Measurements from ENCODE around the gene SPDYE11.
"Not testable (repeated sequence)": the region's sequence is repeated elsewhere in the genome, so short reads cannot be mapped to it uniquely, and the experiment has no call there.

The SPDYE11 gene, protein sequence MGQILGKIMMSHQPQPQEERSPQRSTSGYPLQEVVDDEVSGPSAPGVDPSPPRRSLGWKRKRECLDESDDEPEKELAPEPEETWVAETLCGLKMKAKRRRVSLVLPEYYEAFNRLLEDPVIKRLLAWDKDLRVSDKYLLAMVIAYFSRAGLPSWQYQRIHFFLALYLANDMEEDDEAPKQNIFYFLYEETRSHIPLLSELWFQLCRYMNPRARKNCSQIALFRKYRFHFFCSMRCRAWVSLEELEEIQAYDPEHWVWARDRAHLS

GRCh38 chr7:73057811-73058210 lies at the start of gene SPDYE11:
TSS of gene SPDYE11 (minus strand) at chr7:73057911. CDS start at chr7:73056111, 1,800 bp downstream.
- H3K4me3 ChIP-seq (ENCODE audit: low read length); DNase-seq (ENCODE audit: low read depth): not testable (repeated sequence)

DNA sequence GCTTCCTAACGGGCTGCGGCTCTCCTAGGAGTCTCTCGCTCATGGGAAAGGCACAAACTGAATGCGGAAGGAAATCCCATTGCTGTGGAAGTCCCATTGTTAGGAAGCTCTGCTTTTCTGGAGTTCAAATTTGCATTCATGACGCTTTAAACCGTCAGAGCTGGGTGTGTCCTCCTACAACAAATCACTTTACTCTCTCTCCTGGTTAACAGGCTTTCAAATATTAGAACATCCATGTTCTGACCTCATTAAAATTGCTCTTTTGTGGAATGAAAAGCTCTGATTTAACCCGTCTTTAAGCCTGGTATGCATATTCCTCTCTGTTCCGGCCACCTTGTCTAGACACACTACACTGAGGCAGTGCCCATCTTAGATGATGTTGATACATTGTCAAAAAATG lies 28.2 kb upstream of the SPDYE11 start, which contains the start of gene SPDYE9:
SPDYE9 (minus strand) TSS at position 101 of the 400 bp plus-strand sequence. CDS start 1,800 bp downstream, outside the sequence.
- not testable (repeated sequence) for H3K4me3 ChIP-seq (ENCODE audit: low read length); DNase-seq (ENCODE audit: low read depth)

DNA sequence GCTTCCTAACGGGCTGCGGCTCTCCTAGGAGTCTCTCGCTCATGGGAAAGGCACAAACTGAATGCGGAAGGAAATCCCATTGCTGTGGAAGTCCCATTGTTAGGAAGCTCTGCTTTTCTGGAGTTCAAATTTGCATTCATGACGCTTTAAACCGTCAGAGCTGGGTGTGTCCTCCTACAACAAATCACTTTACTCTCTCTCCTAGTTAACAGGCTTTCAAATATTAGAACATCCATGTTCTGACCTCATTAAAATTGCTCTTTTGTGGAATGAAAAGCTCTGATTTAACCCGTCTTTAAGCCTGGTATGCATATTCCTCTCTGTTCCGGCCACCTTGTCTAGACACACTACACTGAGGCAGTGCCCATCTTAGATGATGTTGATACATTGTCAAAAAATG lies 28.0 kb downstream of the SPDYE11 start, which contains the start of gene SPDYE8:
SPDYE8 (minus strand) TSS at position 101 of the 400 bp plus-strand sequence. CDS start 1,800 bp downstream, outside the sequence.
- not testable (repeated sequence) for DNase-seq (ENCODE audit: low read depth); H3K4me3 ChIP-seq (ENCODE audit: low read length)

DNA sequence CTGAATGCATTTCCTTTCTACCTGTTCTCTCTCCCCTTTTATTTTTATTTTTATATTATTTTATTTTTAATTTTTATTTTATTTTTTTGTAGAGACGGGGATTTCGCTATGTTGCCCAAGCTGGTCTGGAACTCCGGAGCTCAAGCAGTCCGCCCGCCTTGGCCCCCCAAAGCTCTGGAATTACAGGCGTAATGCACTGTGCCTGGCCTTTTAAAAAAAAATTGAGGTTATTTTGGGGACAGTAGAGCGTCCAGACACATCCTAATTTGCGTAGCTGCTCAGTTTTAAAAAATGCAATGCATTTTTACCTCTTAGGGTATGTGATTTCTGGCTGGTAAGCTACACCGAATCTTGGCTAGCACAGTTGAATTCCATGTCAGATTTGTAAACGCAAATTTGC lies 51.2 kb downstream of the SPDYE11 start:
- H3K4me3 ChIP-seq (ENCODE audit: low read length), result peak overlapping the region; percentile 37

GRCh38 chr7:73005693-73006447 lies 51.8 kb downstream of the SPDYE11 start:
- not testable (repeated sequence) for DNase-seq (ENCODE audit: low read depth)
- H3K4me3 ChIP-seq (ENCODE audit: low read length), result peak overlapping the region; percentile 57

More for the DNA sequence above, 51.2 kb downstream of the SPDYE11 start:
- DNase-seq (ENCODE audit: low read depth), result not testable (repeated sequence)

- not testable (repeated sequence) for DNase-seq (ENCODE audit: low read depth)
- peak overlapping the region; percentile 57 for H3K4me3 ChIP-seq (ENCODE audit: low read length)
Measured at GRCh38 chr7:73005356-73005692, 52.4 kb downstream of the SPDYE11 start.

DNA sequence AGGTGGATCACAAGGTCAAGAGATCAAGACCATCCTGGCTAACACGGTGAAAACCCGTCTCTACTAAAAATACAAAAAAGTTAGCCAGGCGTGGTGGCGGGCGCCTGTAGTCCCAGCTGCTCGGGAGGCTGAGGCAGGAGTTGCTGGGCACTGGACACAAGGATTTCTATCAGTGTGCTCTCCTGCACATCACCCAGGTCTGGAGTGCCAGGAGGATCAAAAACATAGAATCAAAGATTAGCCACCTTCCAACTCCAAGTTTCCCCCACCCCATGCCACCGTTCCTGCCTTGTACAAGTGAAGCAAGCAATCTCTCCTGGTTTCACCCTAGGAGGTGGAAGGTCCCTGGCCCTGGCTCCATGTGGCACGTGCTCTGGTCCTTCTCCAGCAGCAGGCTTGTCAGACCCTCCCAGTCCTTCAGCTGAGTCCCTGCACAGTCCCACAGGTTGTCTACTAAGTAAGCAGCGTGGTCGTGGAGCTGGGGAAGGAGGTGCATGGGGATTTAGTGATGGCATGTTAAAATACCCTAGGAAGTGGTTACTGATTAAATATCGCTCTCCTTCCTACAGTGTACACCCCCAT lies 59.7 kb downstream of the SPDYE11 start:
- not testable (repeated sequence) for H3K4me3 ChIP-seq (ENCODE audit: low read length); DNase-seq (ENCODE audit: low read depth)

Measured in retinal pigment epithelial cell (primary cell).